Gastrocnemius medialis (tissue), 4 donors: ENCODE data around the gene PTPRC. TPM values are rescaled to one million over a fixed set of nuclear protein-coding genes. Genes with fewer than 3 reads are reported as not detected.

Experiments used
- ATAC-seq, 2 donors: fragments of 150-250 bp; one replicate each; pipeline ENCODE4 v1.9.1; 2016
- DNase-seq, 2 donors: peaks; one replicate each; pipeline ENCODE4 v3.0.0-alpha.2; 2019
- H3K27ac ChIP-seq, 4 donors: fragments of 200-600 bp; sonication (generic); 1 replicate in 1 of 4; 2 replicates in 3 of 4; pipeline ENCODE4 v1.5.1; 2016 to 2018; ENCODE audit warnings: mild to moderate bottlenecking in 2 of 4, moderate library complexity in 1 of 4
- H3K27me3 ChIP-seq, 3 donors: fragments of 200-600 bp; sonication (generic) in 2 of 3; 1 replicate in 1 of 3; 2 replicates in 2 of 3; pipeline versions ENCODE4 v1.5.1 to v1.6.0; 2016 to 2019; ENCODE audit warnings: mild to moderate bottlenecking in 1 of 3, moderate library complexity in 1 of 3
- H3K36me3 ChIP-seq, 2 donors: fragments of 200-600 bp; sonication (generic) in 1 of 2; one replicate each; pipeline ENCODE4 v1.5.1; 2017 to 2018
- H3K4me1 ChIP-seq, 2 donors: fragments of 200-600 bp; sonication (generic) in 1 of 2; one replicate each; pipeline ENCODE4 v1.5.1; 2016 to 2017; ENCODE audit warnings: mild to moderate bottlenecking in 2 of 2
- H3K4me3 ChIP-seq, 4 donors: fragments of 200-600 bp; sonication (generic) in 3 of 4; 1 replicate in 1 of 4; 2 replicates in 3 of 4; pipeline ENCODE4 v1.5.1; 2016 to 2019; ENCODE audit warnings: mild to moderate bottlenecking in 2 of 4
- H3K9me3 ChIP-seq, 3 donors: fragments of 200-600 bp; sonication (generic) in 2 of 3; 1 replicate in 1 of 3; 2 replicates in 2 of 3; pipeline ENCODE4 v1.5.1; 2016 to 2019
- POLR2A ChIP-seq, 2 donors: fragments of 450-650 bp; IDR thresholded peaks; one replicate each; pipeline ENCODE4 v1.6.1; 2017; ENCODE audit warnings: antibody characterized with exemption in 2 of 2, mild to moderate bottlenecking in 2 of 2, moderate library complexity in 2 of 2
- in situ Hi-C, 4 donors: fragments of 200-750 bp; cut with MboI; loops; one replicate each; pipeline versions ENCODE4 v1.15.0 to v1.8.0; 2017; ENCODE audit warnings: low sequenced_read_pairs in 4 of 4
- intact Hi-C: fragments of 100-400 bp; cut with DNase I; formaldehyde crosslinking; loops from one replicate; pipeline ENCODE4 v1.15.1; 2023; ENCODE audit warnings: low total_unique reads
- total RNA-seq, 4 donors: library from RNA; depleted of rRNA; stranded (reverse); fragments of >200 nt; gene quantifications; one replicate each; pipeline versions ENCODE4 v1.1.0 to v1.2.3, GENCODE V29; 2016
- TF ChIP-seq, protein P1 (sequence below), 5 experiments: fragments of 450-650 bp in 3 of 5; fragments of 200-600 bp in 2 of 5; sonication (generic) in 2 of 5; IDR thresholded peaks in 4 of 5; conservative IDR thresholded peaks in 1 of 5; 1 replicate in 4 of 5; 2 replicates in 1 of 5; pipeline ENCODE4 v1.5.1; 2016 to 2019; ENCODE audit warnings: antibody characterized with exemption in 5 of 5, mild to moderate bottlenecking in 3 of 5, moderate library complexity in 3 of 5

The PTPRC gene
- total RNA-seq, 4 donors from 2014 or later: 1.7 to 10.4 (median 5.3) TPM

DNA sequence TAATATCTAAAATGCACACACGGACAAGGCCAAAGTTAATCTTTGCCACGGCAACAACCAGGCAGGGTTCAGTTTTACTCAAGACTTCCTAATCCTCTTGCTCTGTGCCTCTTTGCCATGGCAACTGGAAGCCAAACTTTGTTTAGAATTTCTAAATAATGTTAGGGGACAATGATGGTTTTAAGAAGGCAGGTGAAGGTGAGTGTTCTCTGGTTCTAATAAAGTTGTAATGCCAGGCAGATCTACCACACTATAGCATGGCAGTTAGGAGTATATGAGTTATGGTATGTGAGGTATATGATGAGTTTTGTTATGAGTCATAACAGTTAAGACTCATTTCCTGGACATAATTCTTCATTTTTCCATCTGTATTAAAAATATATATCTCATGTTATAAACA lies 2.7 kb downstream of the PTPRC start:
- DNase-seq (no peak), ATAC-seq (no peak)
- Histone ChIP-seq H3K27me3 (no peaks in the 10 kb centered on the region), H3K9me3 (no peaks in the 10 kb centered on the region), H3K36me3 (no peaks in the 10 kb centered on the region), H3K4me1 (no peaks in the 10 kb centered on the region), H3K27ac (no peak overlapping the region), H3K4me3 (no peak overlapping the region)
- in situ Hi-C loops: no loop called here
- intact Hi-C loops: no loop called here
- no peak for TF ChIP-seq POLR2A (IDR thresholded peaks at IDR 0.05)
- TF ChIP-seq, protein P1, sequence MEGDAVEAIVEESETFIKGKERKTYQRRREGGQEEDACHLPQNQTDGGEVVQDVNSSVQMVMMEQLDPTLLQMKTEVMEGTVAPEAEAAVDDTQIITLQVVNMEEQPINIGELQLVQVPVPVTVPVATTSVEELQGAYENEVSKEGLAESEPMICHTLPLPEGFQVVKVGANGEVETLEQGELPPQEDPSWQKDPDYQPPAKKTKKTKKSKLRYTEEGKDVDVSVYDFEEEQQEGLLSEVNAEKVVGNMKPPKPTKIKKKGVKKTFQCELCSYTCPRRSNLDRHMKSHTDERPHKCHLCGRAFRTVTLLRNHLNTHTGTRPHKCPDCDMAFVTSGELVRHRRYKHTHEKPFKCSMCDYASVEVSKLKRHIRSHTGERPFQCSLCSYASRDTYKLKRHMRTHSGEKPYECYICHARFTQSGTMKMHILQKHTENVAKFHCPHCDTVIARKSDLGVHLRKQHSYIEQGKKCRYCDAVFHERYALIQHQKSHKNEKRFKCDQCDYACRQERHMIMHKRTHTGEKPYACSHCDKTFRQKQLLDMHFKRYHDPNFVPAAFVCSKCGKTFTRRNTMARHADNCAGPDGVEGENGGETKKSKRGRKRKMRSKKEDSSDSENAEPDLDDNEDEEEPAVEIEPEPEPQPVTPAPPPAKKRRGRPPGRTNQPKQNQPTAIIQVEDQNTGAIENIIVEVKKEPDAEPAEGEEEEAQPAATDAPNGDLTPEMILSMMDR (IDR thresholded peaks at IDR 0.05 in 4 of 5, conservative IDR thresholded peaks at IDR 0.05 in 1 of 5): no peak

- no peak overlapping the region for H3K4me3 ChIP-seq
- TF ChIP-seq, protein P1 (IDR thresholded peaks at IDR 0.05 in 4 of 5, conservative IDR thresholded peaks at IDR 0.05 in 1 of 5): no peak
- no peak for TF ChIP-seq POLR2A (IDR thresholded peaks at IDR 0.05)
These were observed 3.3 kb downstream of the PTPRC start for GRCh38 chr1:198641966-198642668.

DNA sequence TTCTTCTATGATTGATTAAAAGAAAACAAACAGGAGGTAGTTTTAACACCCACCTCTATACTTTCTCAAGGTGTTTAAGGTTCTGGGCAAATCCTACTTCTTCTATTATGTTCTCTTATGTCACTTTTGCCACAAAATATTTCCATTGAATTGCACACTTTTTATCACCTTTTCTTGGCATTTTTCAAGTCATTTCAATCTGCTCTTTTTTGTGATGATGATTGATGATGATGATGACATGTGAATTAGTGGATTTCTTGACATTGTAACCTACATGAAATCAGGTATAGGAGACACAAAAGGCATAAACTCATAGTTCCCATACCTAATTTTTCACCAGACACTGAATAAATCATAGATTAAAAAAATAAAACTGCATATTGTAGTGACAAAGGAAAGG lies 4.1 kb downstream of the PTPRC start:
- in situ Hi-C loops: no loop called here

More at GRCh38 chr1:198641966-198642668, 3.3 kb downstream of the PTPRC start:
- Histone ChIP-seq H3K27ac (no peak overlapping the region), H3K36me3 (no peaks in the 10 kb centered on the region), H3K27me3 (no peaks in the 10 kb centered on the region), H3K9me3 (no peaks in the 10 kb centered on the region), H3K4me1 (no peaks in the 10 kb centered on the region)
- ATAC-seq: no peak
- no peak for DNase-seq
- in situ Hi-C loops: no loop called here
- intact Hi-C loops: no loop called here

GRCh38 chr1:198643808-198644207 lies 5.0 kb downstream of the PTPRC start:
- no peak overlapping the region for H3K4me3 ChIP-seq
- no peak for TF ChIP-seq POLR2A (IDR thresholded peaks at IDR 0.05)
- TF ChIP-seq, protein P1 (IDR thresholded peaks at IDR 0.05 in 4 of 5, conservative IDR thresholded peaks at IDR 0.05 in 1 of 5): no peak
- H3K36me3 ChIP-seq: no peaks in the 10 kb centered on the region
- no peaks in the 10 kb centered on the region for H3K4me1 ChIP-seq
- ATAC-seq (no peak), DNase-seq (no peak)
- no peak overlapping the region for H3K27ac ChIP-seq
- in situ Hi-C loops: no loop called here
- H3K27me3 ChIP-seq: no peaks in the 10 kb centered on the region
- H3K9me3 ChIP-seq: no peaks in the 10 kb centered on the region
- intact Hi-C loops: no loop called here

More for the DNA sequence above, 4.1 kb downstream of the PTPRC start:
- Histone ChIP-seq H3K27me3 (no peaks in the 10 kb centered on the region), H3K36me3 (no peaks in the 10 kb centered on the region), H3K4me3 (no peak overlapping the region), H3K9me3 (no peaks in the 10 kb centered on the region), H3K27ac (no peak overlapping the region), H3K4me1 (no peaks in the 10 kb centered on the region)
- intact Hi-C loops: no loop called here
- DNase-seq (no peak), ATAC-seq (no peak)
- no peak for TF ChIP-seq POLR2A (IDR thresholded peaks at IDR 0.05)
- TF ChIP-seq, protein P1 (IDR thresholded peaks at IDR 0.05 in 4 of 5, conservative IDR thresholded peaks at IDR 0.05 in 1 of 5): no peak

DNA sequence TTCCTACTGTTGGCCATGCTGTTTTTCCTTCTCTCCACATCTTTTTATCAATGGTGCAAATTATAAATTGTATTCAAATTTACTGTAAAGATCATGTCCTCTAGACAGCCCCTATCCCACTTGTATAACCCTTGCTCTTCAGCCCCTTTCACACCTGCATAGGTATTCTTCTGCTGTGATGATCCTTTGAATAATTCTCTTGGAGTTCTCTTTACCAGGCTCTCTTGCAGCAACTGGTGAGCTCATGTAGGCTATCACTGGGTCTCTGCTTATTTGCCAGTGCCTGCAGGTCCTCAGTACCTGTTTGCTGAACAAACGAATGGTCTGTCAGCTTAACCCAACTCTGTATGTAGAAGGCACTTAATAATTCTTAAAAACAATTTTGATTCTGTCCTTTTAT lies 8.2 kb downstream of the PTPRC start:
- Histone ChIP-seq H3K4me3 (no peak overlapping the region), H3K27ac (no peak overlapping the region)
- no peak for ATAC-seq

More for the DNA sequence above, 8.2 kb downstream of the PTPRC start:
- Histone ChIP-seq H3K9me3 (no peaks in the 10 kb centered on the region), H3K27me3 (no peaks in the 10 kb centered on the region), H3K4me1 (no peaks in the 10 kb centered on the region), H3K36me3 (no peaks in the 10 kb centered on the region)
- DNase-seq: no peak
- in situ Hi-C loops: no loop called here
- intact Hi-C loops: no loop called here
- no peak for TF ChIP-seq POLR2A (IDR thresholded peaks at IDR 0.05)
- TF ChIP-seq, protein P1 (IDR thresholded peaks at IDR 0.05 in 4 of 5, conservative IDR thresholded peaks at IDR 0.05 in 1 of 5): no peak
